RWPE2 (cell line): Measurements from ENCODE around the gene EFHC2.

ENCODE experiments used
- ATAC-seq: fragments of 200-7000 bp; cut with Tn5 transposase; 3 replicates; pipeline ENCODE4 v1.9.1; 2021; ENCODE audit warnings: low read depth
- DNase-seq: peaks from one replicate; pipeline ENCODE4 v3.0.0-alpha.2; 2020; ENCODE audit warnings: low spot score
- H3K27ac ChIP-seq: fragments of 450-650 bp; 2 replicates; pipeline ENCODE4 v1.5.1; 2017; ENCODE audit warnings: mild to moderate bottlenecking; ENCODE audit not compliant: poor library complexity, severe bottlenecking
- H3K27me3 ChIP-seq: fragments of 250-450 bp; sonication (Bioruptor Pico); 2 replicates; pipeline ENCODE4 v1.5.1; 2021; ENCODE audit warnings: mild to moderate bottlenecking, moderate library complexity; ENCODE audit not compliant: insufficient read depth, poor library complexity, severe bottlenecking
- H3K36me3 ChIP-seq: fragments of 250-450 bp; sonication (Bioruptor Pico); 2 replicates; pipeline ENCODE4 v1.5.1; 2020; ENCODE audit warnings: low read depth, mild to moderate bottlenecking, moderate library complexity
- H3K4me1 ChIP-seq: fragments of 250-450 bp; sonication (Bioruptor Pico); 2 replicates; pipeline ENCODE4 v1.5.1; 2021; ENCODE audit warnings: mild to moderate bottlenecking, moderate library complexity; ENCODE audit not compliant: insufficient read depth, poor library complexity, severe bottlenecking
- H3K4me3 ChIP-seq: fragments of 250-450 bp; sonication (Bioruptor Pico); 2 replicates; pipeline ENCODE4 v1.5.1; 2021; ENCODE audit warnings: mild to moderate bottlenecking, moderate library complexity; ENCODE audit not compliant: severe bottlenecking
- H3K9me3 ChIP-seq: fragments of 250-450 bp; sonication (Bioruptor Pico); 2 replicates; pipeline ENCODE4 v1.5.1; 2021; ENCODE audit warnings: mild to moderate bottlenecking, moderate library complexity; ENCODE audit not compliant: severe bottlenecking
- TF ChIP-seq, protein P1 (sequence below): fragments of 450-650 bp; IDR thresholded peaks from one replicate; pipeline ENCODE4 v1.5.1; 2017; ENCODE audit warnings: mild to moderate bottlenecking, moderate library complexity; ENCODE audit not compliant: poor library complexity, severe bottlenecking

EFHC2 gene

DNA sequence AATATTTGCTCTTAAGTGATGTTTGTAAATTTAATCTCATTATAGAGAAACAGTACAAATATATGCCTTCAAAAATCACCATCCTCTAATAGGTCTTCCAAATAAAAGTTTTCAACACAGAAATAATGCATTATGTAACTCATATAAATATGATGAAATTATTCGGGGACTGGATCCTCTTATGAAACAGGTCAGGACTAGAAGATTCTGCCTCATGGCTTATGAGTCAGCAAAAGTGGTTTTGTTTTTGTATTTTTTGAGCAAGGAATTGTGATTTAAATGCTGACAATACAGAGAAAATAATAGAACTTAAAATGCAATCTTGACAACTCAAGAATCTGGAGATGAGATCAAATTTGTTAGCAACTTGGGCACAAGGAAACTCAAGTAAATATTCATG is 190.6 kb downstream of the EFHC2 start:
- no peak overlapping the region for H3K4me3 ChIP-seq
- peaks cover 4% of the 10 kb centered on the region for H3K4me1 ChIP-seq
- no peak for DNase-seq
- ATAC-seq, result no peak
- TF ChIP-seq, protein P1, sequence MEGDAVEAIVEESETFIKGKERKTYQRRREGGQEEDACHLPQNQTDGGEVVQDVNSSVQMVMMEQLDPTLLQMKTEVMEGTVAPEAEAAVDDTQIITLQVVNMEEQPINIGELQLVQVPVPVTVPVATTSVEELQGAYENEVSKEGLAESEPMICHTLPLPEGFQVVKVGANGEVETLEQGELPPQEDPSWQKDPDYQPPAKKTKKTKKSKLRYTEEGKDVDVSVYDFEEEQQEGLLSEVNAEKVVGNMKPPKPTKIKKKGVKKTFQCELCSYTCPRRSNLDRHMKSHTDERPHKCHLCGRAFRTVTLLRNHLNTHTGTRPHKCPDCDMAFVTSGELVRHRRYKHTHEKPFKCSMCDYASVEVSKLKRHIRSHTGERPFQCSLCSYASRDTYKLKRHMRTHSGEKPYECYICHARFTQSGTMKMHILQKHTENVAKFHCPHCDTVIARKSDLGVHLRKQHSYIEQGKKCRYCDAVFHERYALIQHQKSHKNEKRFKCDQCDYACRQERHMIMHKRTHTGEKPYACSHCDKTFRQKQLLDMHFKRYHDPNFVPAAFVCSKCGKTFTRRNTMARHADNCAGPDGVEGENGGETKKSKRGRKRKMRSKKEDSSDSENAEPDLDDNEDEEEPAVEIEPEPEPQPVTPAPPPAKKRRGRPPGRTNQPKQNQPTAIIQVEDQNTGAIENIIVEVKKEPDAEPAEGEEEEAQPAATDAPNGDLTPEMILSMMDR, result no peak
- H3K27me3 ChIP-seq, result no peaks in the 10 kb centered on the region
- no peaks in the 10 kb centered on the region for H3K36me3 ChIP-seq
- no peak overlapping the region for H3K27ac ChIP-seq
- H3K9me3 ChIP-seq, result no peaks in the 10 kb centered on the region

DNA sequence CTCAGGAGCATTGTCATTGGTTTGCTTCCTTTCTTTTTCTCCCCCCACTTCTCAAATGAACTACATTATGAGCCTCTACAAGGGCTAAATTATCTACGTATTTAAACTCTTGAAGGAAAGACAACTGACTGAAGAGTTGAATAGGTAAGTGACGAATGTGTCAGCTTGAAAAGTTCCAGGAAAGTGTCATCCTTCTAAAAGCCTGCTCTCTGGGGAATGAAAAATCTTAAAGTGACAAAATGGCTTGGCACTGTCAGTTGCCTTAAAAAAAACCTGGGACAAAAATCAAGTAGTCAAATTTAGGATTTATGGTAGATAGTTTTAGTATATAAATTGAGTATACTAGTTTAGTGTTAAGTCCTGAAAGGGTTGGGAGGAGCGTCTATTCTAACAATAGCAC is 196.3 kb downstream of the EFHC2 start:
- ATAC-seq, result no peak
- no peak overlapping the region for H3K27ac ChIP-seq

DNA sequence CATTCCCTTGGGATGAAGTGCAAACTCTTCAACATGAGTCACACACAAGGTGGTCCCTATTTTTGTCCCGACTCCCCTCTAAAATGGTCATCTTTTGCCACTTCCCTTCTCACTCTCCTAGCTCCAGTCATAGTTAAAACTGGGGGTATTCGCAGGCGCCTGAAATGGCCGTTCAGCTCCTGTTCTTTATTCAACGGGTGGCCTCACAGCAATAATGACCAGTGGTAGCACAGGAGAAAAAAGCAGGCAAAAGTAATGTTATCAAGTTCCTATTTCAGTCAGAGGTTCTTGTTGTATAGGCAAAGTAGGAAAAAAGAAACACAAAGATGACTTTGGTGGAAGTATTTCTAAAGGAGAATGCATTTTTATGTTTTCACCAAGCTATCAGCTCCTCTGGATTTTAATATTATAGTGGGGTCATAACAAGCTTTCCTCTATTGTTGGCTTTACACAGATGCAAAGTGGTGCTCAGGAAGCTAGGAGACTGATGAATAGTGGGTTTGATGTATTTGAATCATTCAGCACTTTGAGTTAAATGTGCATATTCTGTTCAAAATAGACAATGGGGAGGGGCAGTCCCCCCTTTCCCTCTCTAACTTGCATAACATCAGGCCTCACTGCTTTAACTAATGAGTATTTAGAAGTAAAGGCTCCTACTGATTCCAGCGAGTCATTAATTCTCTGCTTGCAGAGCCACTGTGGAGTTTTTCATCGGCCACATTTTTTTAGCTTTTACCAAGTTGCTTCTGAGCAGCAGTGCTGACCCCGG is 199.1 kb downstream of the EFHC2 start:
- Histone ChIP-seq H3K36me3 (no peaks in the 10 kb centered on the region), H3K27ac (no peak overlapping the region)
- ATAC-seq, result no peak

More for the DNA sequence above, 196.3 kb downstream of the EFHC2 start:
- H3K36me3 ChIP-seq, result no peaks in the 10 kb centered on the region
- H3K9me3 ChIP-seq, result no peaks in the 10 kb centered on the region
- TF ChIP-seq, protein P1, result no peak
- no peaks in the 10 kb centered on the region for H3K27me3 ChIP-seq
- H3K4me1 ChIP-seq, result no peaks in the 10 kb centered on the region
- no peak for DNase-seq
- no peak overlapping the region for H3K4me3 ChIP-seq

DNA sequence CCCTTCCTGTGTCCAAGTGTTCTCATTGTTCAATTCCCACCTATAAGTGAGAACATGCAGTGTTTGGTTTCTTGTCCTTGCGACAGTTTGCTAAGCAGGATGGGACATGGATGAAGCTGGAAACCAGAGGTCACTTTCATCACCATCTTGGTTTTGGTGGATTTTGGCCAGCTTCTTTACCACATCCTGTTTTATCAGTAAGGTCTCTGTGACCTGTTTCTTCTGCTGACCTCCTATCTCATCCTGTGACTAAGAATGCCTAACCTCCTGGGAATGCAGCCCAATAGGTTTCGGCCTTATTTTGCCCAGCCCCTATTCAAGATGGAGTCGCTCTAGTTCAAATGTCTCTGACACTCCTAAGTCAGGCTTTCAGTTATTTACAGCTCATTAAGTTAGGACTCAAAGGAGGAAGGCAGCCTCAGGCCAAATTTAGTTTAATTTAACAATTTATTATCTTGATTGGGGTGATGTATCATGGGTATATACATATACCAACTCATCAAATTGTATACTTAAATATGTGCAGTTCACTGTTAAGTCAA is 200.3 kb downstream of the EFHC2 start:
- Histone ChIP-seq H3K36me3 (no peaks in the 10 kb centered on the region), H3K27me3 (no peaks in the 10 kb centered on the region), H3K4me3 (no peak overlapping the region), H3K4me1 (no peaks in the 10 kb centered on the region), H3K27ac (no peak overlapping the region), H3K9me3 (no peaks in the 10 kb centered on the region)
- DNase-seq, result no peak
- no peak for ATAC-seq
- TF ChIP-seq, protein P1, result no peak

More for the DNA sequence above, 199.1 kb downstream of the EFHC2 start:
- Histone ChIP-seq H3K27me3 (no peaks in the 10 kb centered on the region), H3K9me3 (no peaks in the 10 kb centered on the region), H3K4me3 (no peak overlapping the region), H3K4me1 (no peaks in the 10 kb centered on the region)
- TF ChIP-seq, protein P1, result no peak
- DNase-seq, result no peak

DNA sequence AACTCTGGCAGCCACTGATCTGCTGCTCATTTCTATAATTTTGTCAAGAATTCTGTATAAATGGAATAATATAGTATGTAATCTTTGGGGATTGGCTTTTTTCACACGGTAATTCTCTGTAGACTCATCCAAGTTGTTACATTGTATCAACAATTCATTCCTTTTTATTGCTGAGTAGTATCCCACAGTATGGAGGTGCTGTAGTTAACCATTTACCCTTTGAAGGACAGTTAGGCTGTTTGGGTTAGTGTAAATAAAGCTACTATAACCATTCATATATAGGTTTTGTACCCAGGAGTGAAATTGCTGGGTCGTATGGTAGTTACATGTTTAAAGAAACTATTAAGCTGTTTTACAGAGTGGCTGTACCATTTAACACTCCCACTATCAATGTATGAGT is 213.3 kb downstream of the EFHC2 start:
- ATAC-seq (no peak), DNase-seq (no peak)
- no peak overlapping the region for H3K27ac ChIP-seq
- H3K27me3 ChIP-seq, result no peaks in the 10 kb centered on the region
- no peak overlapping the region for H3K4me3 ChIP-seq
- H3K36me3 ChIP-seq, result no peaks in the 10 kb centered on the region
- TF ChIP-seq, protein P1, result no peak
- H3K9me3 ChIP-seq, result no peaks in the 10 kb centered on the region
- no peaks in the 10 kb centered on the region for H3K4me1 ChIP-seq
